Lower leg skin (tissue), 4 donors: ENCODE data around the gene DAB2IP. TPM values are rescaled to one million over a fixed set of nuclear protein-coding genes. Genes with fewer than 3 reads are reported as not detected.

Experiments
- DNase-seq, 2 donors: peaks; one replicate each; pipeline ENCODE4 v3.0.0-alpha.2; 2019; ENCODE audit warnings: low spot score in 2 of 2
- H3K4me3 ChIP-seq: fragments of 200-600 bp; sonication (generic); 2 replicates; pipeline ENCODE4 v1.5.1; 2017; ENCODE audit warnings: mild to moderate bottlenecking, low read depth; ENCODE audit not compliant: poor library complexity, severe bottlenecking
- CTCF ChIP-seq, 3 donors: fragments of 450-650 bp; IDR thresholded peaks; one replicate each; pipeline ENCODE4 v1.5.1; 2016; ENCODE audit warnings: antibody characterized with exemption in 3 of 3, mild to moderate bottlenecking in 3 of 3, moderate library complexity in 2 of 3
- POLR2A ChIP-seq, 2 donors: fragments of 450-650 bp; IDR thresholded peaks; one replicate each; pipeline ENCODE4 v1.6.1; 2016 to 2017; ENCODE audit warnings: antibody characterized with exemption in 2 of 2, mild to moderate bottlenecking in 1 of 2, moderate library complexity in 1 of 2
- WGBS, 2 donors: methylation state at CpG; one replicate each; pipeline ENCODE4 v1.1.5; 2018; 5-methylcytosine and 5-hydroxymethylcytosine counted together
- intact Hi-C: fragments of 100-400 bp; cut with DNase I; formaldehyde crosslinking; loops from one replicate; pipeline ENCODE4 v1.15.0; 2023; ENCODE audit warnings: low total_unique reads
- total RNA-seq, 4 donors: library from RNA; depleted of rRNA; stranded (reverse); fragments of >200 nt; gene quantifications; one replicate each; pipeline ENCODE4 v1.1.0, GENCODE V29; 2016

Gene DAB2IP
- total RNA-seq, 4 donors from 2014 or later = 42.5 to 68.0 (median 57.0) TPM

GRCh38 chr9:121631978-121632418 lies 19.4 kb upstream of the DAB2IP start:
- 83 to 85% methylated on average over 18 of the region's 18 CpGs for WGBS, 2 donors
- intact Hi-C loops = no loop called here

GRCh38 chr9:121633119-121633714 lies 18.2 kb upstream of the DAB2IP start:
- WGBS, 2 donors = 63 to 71% methylated on average over 9 of the region's 9 CpGs
- no peak overlapping the region for H3K4me3 ChIP-seq
- DNase-seq = no peak
- intact Hi-C loops = no loop called here
- TF ChIP-seq CTCF (IDR thresholded peaks at IDR 0.05) (no peak), POLR2A (IDR thresholded peaks at IDR 0.05) (no peak)

More at GRCh38 chr9:121631978-121632418, 19.4 kb upstream of the DAB2IP start:
- no peak for DNase-seq
- TF ChIP-seq CTCF (IDR thresholded peaks at IDR 0.05) (no peak), POLR2A (IDR thresholded peaks at IDR 0.05) (no peak)
- H3K4me3 ChIP-seq = no peak overlapping the region

- DNase-seq = no peak
- WGBS, 2 donors = 83 to 100% methylated on average over 1 of the region's 1 CpG
- no peak overlapping the region for H3K4me3 ChIP-seq
- no peak for TF ChIP-seq POLR2A (IDR thresholded peaks at IDR 0.05)
- no peak for TF ChIP-seq CTCF (IDR thresholded peaks at IDR 0.05)
- intact Hi-C loops = no loop called here
Measured at GRCh38 chr9:121633736-121634135, 17.7 kb upstream of the DAB2IP start.

GRCh38 chr9:121634329-121635261 lies 16.8 kb upstream of the DAB2IP start:
- TF ChIP-seq POLR2A (IDR thresholded peaks at IDR 0.05) = no peak
- TF ChIP-seq CTCF (IDR thresholded peaks at IDR 0.05) = no peak
- intact Hi-C loops = no loop called here
- H3K4me3 ChIP-seq = no peak overlapping the region
- DNase-seq = no peak
- 72 to 75% methylated on average over 20 of the region's 20 CpGs for WGBS, 2 donors

GRCh38 chr9:121635300-121635876 lies 16.0 kb upstream of the DAB2IP start:
- DNase-seq = no peak
- intact Hi-C loops = no loop called here
- 64 to 74% methylated on average over 7 of the region's 7 CpGs for WGBS, 2 donors
- no peak overlapping the region for H3K4me3 ChIP-seq
- no peak for TF ChIP-seq POLR2A (IDR thresholded peaks at IDR 0.05)
- no peak for TF ChIP-seq CTCF (IDR thresholded peaks at IDR 0.05)
